ENCODE data around the gene PFN1.
"Not testable (repeated sequence)": the region's sequence is repeated elsewhere in the genome, so short reads cannot be mapped to it uniquely, and the experiment has no call there.

PFN1 gene

GRCh38 chr17:4938069-4938491, 10.2 kb downstream of the PFN1 start:
- Histone ChIP-seq H3K27me3 (ENCODE audit: insufficient read depth, low read length) (no peaks in the 10 kb centered on the region), H3K36me3 (ENCODE audit: insufficient read depth, low read length) (peaks cover 28% of the 10 kb centered on the region), H3K4me1 (ENCODE audit: insufficient read depth, low read length) (peaks cover 20% of the 10 kb centered on the region), H2AFZ (ENCODE audit: low read depth, low read length) (no peak overlapping the region), H3K9me3 (ENCODE audit: low read length) (no peaks in the 10 kb centered on the region), H3K4me3 (ENCODE audit: low read length) (no peak overlapping the region)

- no peaks in the 10 kb centered on the region for H3K9me3 ChIP-seq (ENCODE audit: low read length)
- H3K36me3 ChIP-seq (ENCODE audit: insufficient read depth, low read length), result peaks cover 23% of the 10 kb centered on the region
- H3K27me3 ChIP-seq (ENCODE audit: insufficient read depth, low read length), result no peaks in the 10 kb centered on the region
- H3K4me1 ChIP-seq (ENCODE audit: insufficient read depth, low read length), result peaks cover 20% of the 10 kb centered on the region
- no peak overlapping the region for H2AFZ ChIP-seq (ENCODE audit: low read depth, low read length)
- no peak overlapping the region for H3K4me3 ChIP-seq (ENCODE audit: low read length)
Observed at GRCh38 chr17:4937553-4937952, 10.8 kb downstream of the PFN1 start.

- H3K36me3 ChIP-seq (ENCODE audit: insufficient read depth, low read length), result peaks cover 17% of the 10 kb centered on the region
- H3K27me3 ChIP-seq (ENCODE audit: insufficient read depth, low read length), result no peaks in the 10 kb centered on the region
- H2AFZ ChIP-seq (ENCODE audit: low read depth, low read length), result no peak overlapping the region
- no peaks in the 10 kb centered on the region for H3K9me3 ChIP-seq (ENCODE audit: low read length)
- H3K4me1 ChIP-seq (ENCODE audit: insufficient read depth, low read length), result peaks cover 18% of the 10 kb centered on the region
- no peak overlapping the region for H3K4me3 ChIP-seq (ENCODE audit: low read length)
Observed at GRCh38 chr17:4936436-4936835, 11.9 kb downstream of the PFN1 start.

- Histone ChIP-seq H2AFZ (ENCODE audit: low read depth, low read length) (no peak overlapping the region), H3K36me3 (ENCODE audit: insufficient read depth, low read length) (peaks cover 17% of the 10 kb centered on the region), H3K27me3 (ENCODE audit: insufficient read depth, low read length) (no peaks in the 10 kb centered on the region), H3K4me3 (ENCODE audit: low read length) (no peak overlapping the region), H3K4me1 (ENCODE audit: insufficient read depth, low read length) (peaks cover 11% of the 10 kb centered on the region), H3K9me3 (ENCODE audit: low read length) (no peaks in the 10 kb centered on the region)
Observed at GRCh38 chr17:4935650-4936049, 12.7 kb downstream of the PFN1 start.

GRCh38 chr17:4934173-4934979, 14.0 kb downstream of the PFN1 start:
- no peak overlapping the region for H3K4me3 ChIP-seq (ENCODE audit: low read length)
- H2AFZ ChIP-seq (ENCODE audit: low read depth, low read length), result no peak overlapping the region
- no peaks in the 10 kb centered on the region for H3K27me3 ChIP-seq (ENCODE audit: insufficient read depth, low read length)
- H3K9me3 ChIP-seq (ENCODE audit: low read length), result no peaks in the 10 kb centered on the region
- H3K36me3 ChIP-seq (ENCODE audit: insufficient read depth, low read length), result peaks cover 17% of the 10 kb centered on the region
- H3K4me1 ChIP-seq (ENCODE audit: insufficient read depth, low read length), result peaks cover 11% of the 10 kb centered on the region

DNA sequence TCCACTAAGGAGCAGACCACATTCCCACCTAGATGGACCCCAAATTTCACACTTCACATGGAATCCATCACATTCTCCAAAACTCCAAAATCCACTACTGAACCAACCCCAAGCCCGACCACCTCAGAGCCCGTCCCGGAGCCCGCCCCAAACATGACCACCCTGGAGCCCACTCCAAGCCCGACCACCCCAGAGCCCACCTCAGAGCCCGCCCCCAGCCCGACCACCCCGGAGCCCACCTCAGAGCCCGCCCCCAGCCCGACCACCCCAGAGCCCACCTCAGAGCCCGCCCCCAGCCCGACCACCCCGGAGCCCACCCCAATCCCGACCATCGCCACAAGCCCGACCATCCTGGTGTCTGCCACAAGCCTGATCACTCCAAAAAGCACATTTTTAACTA, 14.7 kb downstream of the PFN1 start:
- H3K4me3 ChIP-seq (ENCODE audit: low read length), result no peak overlapping the region
- no peaks in the 10 kb centered on the region for H3K27me3 ChIP-seq (ENCODE audit: insufficient read depth, low read length)
- no peaks in the 10 kb centered on the region for H3K9me3 ChIP-seq (ENCODE audit: low read length)
- H2AFZ ChIP-seq (ENCODE audit: low read depth, low read length), result no peak overlapping the region
- peaks cover 4% of the 10 kb centered on the region for H3K4me1 ChIP-seq (ENCODE audit: insufficient read depth, low read length)
- H3K36me3 ChIP-seq (ENCODE audit: insufficient read depth, low read length), result peaks cover 17% of the 10 kb centered on the region

DNA sequence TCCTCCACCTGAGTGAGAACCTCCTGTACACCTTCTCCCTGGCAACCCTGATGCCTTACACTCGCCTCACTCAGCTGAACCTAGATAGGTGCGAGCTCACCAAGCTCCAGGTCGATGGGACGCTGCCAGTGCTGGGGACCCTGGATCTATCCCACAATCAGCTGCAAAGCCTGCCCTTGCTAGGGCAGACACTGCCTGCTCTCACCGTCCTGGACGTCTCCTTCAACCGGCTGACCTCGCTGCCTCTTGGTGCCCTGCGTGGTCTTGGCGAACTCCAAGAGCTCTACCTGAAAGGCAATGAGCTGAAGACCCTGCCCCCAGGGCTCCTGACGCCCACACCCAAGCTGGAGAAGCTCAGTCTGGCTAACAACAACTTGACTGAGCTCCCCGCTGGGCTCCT, 15.6 kb downstream of the PFN1 start:
- peaks cover 10% of the 10 kb centered on the region for H3K36me3 ChIP-seq (ENCODE audit: insufficient read depth, low read length)
- H3K9me3 ChIP-seq (ENCODE audit: low read length), result no peaks in the 10 kb centered on the region
- no peaks in the 10 kb centered on the region for H3K27me3 ChIP-seq (ENCODE audit: insufficient read depth, low read length)
- H3K4me3 ChIP-seq (ENCODE audit: low read length), result no peak overlapping the region
- H2AFZ ChIP-seq (ENCODE audit: low read depth, low read length), result no peak overlapping the region
- no peaks in the 10 kb centered on the region for H3K4me1 ChIP-seq (ENCODE audit: insufficient read depth, low read length)

GRCh38 chr17:4931963-4932362, 16.4 kb downstream of the PFN1 start, which contains the start of gene GP1BA:
TSS of gene GP1BA (plus strand) at chr17:4932277. CDS start at chr17:4932605, 328 bp downstream.
- Histone ChIP-seq H3K4me1 (ENCODE audit: insufficient read depth, low read length) (no peaks in the 10 kb centered on the region), H3K4me3 (ENCODE audit: low read length) (no peak within 1 kb of the TSS)

GRCh38 chr17:4928881-4929280, 19.4 kb downstream of the PFN1 start:
- H3K4me1 ChIP-seq (ENCODE audit: insufficient read depth, low read length), result no peaks in the 10 kb centered on the region
- no peak overlapping the region for H2AFZ ChIP-seq (ENCODE audit: low read depth, low read length)
- H3K4me3 ChIP-seq (ENCODE audit: low read length), result no peak overlapping the region
- H3K9me3 ChIP-seq (ENCODE audit: low read length), result no peaks in the 10 kb centered on the region
- H3K36me3 ChIP-seq (ENCODE audit: insufficient read depth, low read length), result no peaks in the 10 kb centered on the region
- H3K27me3 ChIP-seq (ENCODE audit: insufficient read depth, low read length), result no peaks in the 10 kb centered on the region

More at GRCh38 chr17:4931963-4932362, 16.4 kb downstream of the PFN1 start, which contains the start of gene GP1BA:
- peaks cover 3% of the 10 kb centered on the region for H3K36me3 ChIP-seq (ENCODE audit: insufficient read depth, low read length)
- H2AFZ ChIP-seq (ENCODE audit: low read depth, low read length), result no peak within 1 kb of the TSS
- no peaks in the 10 kb centered on the region for H3K27me3 ChIP-seq (ENCODE audit: insufficient read depth, low read length)
- H3K9me3 ChIP-seq (ENCODE audit: low read length), result no peaks in the 10 kb centered on the region

DNA sequence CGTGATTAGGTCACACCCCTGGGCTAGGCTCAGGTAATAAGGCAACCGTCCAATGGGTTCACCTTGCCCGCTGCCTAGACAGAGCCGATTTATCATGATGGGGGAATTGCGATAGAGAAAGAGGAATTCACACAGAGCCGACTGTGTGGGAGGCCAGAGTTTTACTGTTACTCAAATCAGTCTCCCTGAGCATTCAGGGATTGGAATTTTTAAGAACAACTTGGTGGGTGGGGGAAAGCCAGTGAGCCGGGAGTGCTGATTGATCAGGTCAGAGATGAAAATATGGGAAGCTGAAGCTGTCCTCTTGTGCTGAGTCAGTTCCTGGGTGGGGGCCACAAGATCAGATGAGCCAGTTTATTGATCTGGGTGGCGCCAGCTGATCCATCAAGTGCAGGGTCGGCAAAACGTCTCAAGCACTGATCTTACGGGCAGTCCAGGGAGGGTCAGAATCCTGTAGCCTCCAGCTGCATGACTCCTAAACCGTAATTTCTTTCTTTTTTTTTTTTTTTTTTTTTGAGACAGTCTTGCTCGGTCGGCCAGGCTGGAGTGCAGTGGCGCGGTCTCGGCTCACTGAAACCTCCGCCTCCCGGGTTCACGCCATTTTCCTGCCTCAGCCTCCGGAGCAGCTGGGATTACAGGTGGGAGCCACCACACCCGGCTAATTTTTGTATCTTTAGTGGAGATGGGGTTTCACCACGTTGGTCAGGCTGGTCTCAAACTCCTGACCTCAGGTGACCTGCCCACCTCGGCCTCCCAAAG, 21.6 kb downstream of the PFN1 start:
- H3K36me3 ChIP-seq (ENCODE audit: insufficient read depth, low read length); H3K9me3 ChIP-seq (ENCODE audit: low read length): not testable (repeated sequence)

DNA sequence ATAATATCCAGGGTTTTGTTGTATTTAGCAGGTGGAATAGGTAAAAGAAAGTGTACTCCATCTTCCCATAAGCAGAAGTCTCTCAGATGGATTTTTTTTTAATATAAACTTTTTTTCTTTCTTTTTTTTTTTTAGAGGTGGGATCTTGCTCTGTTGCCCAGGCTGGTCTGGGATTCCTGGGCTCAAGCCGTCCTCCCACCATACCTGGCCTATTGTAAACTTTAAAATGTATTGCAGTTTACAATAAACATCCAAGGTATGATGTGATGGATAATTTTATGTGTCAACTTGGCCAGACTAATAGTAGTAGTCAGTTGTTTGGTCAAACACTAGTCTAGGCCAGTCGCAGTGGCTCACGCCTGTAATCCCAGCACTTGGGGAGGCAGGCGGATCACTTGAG, 27.0 kb downstream of the PFN1 start:
- H3K4me3 ChIP-seq (ENCODE audit: low read length), result no peak overlapping the region
- H3K9me3 ChIP-seq (ENCODE audit: low read length), result no peaks in the 10 kb centered on the region
- H3K27me3 ChIP-seq (ENCODE audit: insufficient read depth, low read length), result no peaks in the 10 kb centered on the region
- H3K36me3 ChIP-seq (ENCODE audit: insufficient read depth, low read length), result no peaks in the 10 kb centered on the region
- H3K4me1 ChIP-seq (ENCODE audit: insufficient read depth, low read length), result peaks cover 3% of the 10 kb centered on the region
- no peak overlapping the region for H2AFZ ChIP-seq (ENCODE audit: low read depth, low read length)

More for the DNA sequence above, 21.6 kb downstream of the PFN1 start:
- H3K27me3 ChIP-seq (ENCODE audit: insufficient read depth, low read length); H3K4me1 ChIP-seq (ENCODE audit: insufficient read depth, low read length); H3K4me3 ChIP-seq (ENCODE audit: low read length); H2AFZ ChIP-seq (ENCODE audit: low read depth, low read length): not testable (repeated sequence)

GRCh38 chr17:4920351-4921048, 27.8 kb downstream of the PFN1 start:
- Histone ChIP-seq H3K9me3 (ENCODE audit: low read length) (no peaks in the 10 kb centered on the region), H3K27me3 (ENCODE audit: insufficient read depth, low read length) (no peaks in the 10 kb centered on the region), H3K4me3 (ENCODE audit: low read length) (no peak overlapping the region), H3K4me1 (ENCODE audit: insufficient read depth, low read length) (peaks cover 3% of the 10 kb centered on the region), H2AFZ (ENCODE audit: low read depth, low read length) (no peak overlapping the region), H3K36me3 (ENCODE audit: insufficient read depth, low read length) (no peaks in the 10 kb centered on the region)

DNA sequence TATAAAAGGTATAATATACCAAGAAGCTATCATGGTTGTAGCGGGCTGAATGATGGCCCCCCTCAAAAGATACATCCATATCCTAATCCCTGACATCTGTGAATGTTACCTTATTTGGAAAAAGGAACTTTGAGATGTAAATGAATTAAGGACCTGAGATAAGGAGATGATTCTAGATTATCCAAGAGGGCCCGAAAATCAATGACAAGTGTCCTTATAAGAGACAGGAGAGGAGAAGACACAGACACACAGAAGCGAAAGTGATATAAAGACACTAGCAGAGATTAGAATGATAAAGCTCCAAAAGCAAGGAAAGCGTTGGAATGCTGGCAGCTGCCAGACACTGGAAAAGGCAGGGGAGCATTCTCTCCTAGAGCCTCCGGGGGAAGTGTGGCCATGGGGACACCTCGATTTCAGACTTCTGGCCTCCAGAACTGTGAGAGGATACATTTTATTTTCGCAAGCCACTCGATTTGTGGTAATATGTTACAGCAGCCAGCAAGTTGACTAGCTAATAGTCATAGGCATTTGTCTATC, 28.8 kb downstream of the PFN1 start:
- peaks cover 3% of the 10 kb centered on the region for H3K4me1 ChIP-seq (ENCODE audit: insufficient read depth, low read length)
- no peaks in the 10 kb centered on the region for H3K27me3 ChIP-seq (ENCODE audit: insufficient read depth, low read length)
- no peaks in the 10 kb centered on the region for H3K9me3 ChIP-seq (ENCODE audit: low read length)
- no peak overlapping the region for H2AFZ ChIP-seq (ENCODE audit: low read depth, low read length)
- H3K36me3 ChIP-seq (ENCODE audit: insufficient read depth, low read length), result no peaks in the 10 kb centered on the region
- H3K4me3 ChIP-seq (ENCODE audit: low read length), result no peak overlapping the region
